Neural cell (in vitro differentiated cells): ENCODE measurements around the gene FCN1. TPM values are rescaled to one million over a fixed set of nuclear protein-coding genes. Genes with fewer than 3 reads are reported as not detected.

ENCODE experiments used
- H2AFZ ChIP-seq: fragments of 200-600, 300-800 bp; sonication (generic), shearing (Covaris generic); 2 replicates; pipeline ENCODE4 v1.6.0; 2014; ENCODE audit warnings: low read depth, mild to moderate bottlenecking, antibody characterized with exemption, low read length, moderate library complexity
- H3F3A ChIP-seq: fragments of 200-600 bp; shearing (Covaris generic); 2 replicates; pipeline ENCODE4 v1.6.1; 2016; ENCODE audit warnings: mild to moderate bottlenecking, moderate library complexity, mixed read lengths, antibody characterized with exemption, low read length; ENCODE audit not compliant: insufficient read depth, poor library complexity, severe bottlenecking
- H3K27ac ChIP-seq: fragments of 200-600, 300-800 bp; sonication (generic), shearing (Covaris generic); 2 replicates; pipeline ENCODE4 v1.5.1; 2014; ENCODE audit warnings: mild to moderate bottlenecking, low read length, moderate library complexity
- H3K27me3 ChIP-seq: fragments of 300-800, 200-600 bp; sonication (generic), shearing (Covaris generic); 2 replicates; pipeline ENCODE4 v1.6.0; 2014; ENCODE audit warnings: mild to moderate bottlenecking, low read depth, low read length, moderate library complexity; ENCODE audit not compliant: insufficient read depth
- H3K36me3 ChIP-seq: fragments of 300-800, 200-600 bp; sonication (generic), shearing (Covaris generic); 2 replicates; pipeline ENCODE4 v1.5.1; 2014; ENCODE audit warnings: mild to moderate bottlenecking, antibody characterized with exemption, low read length, moderate library complexity; ENCODE audit not compliant: insufficient read depth
- H3K4me2 ChIP-seq: fragments of 300-800, 200-600 bp; sonication (generic), shearing (Covaris generic); 2 replicates; pipeline ENCODE4 v1.6.0; 2014; ENCODE audit warnings: mild to moderate bottlenecking, low read length
- H3K4me3 ChIP-seq: fragments of 300-800, 200-600 bp; sonication (generic), shearing (Covaris generic); 2 replicates; pipeline ENCODE4 v1.5.1; 2014; ENCODE audit warnings: mild to moderate bottlenecking, low read length, moderate library complexity
- H3K79me2 ChIP-seq: fragments of 200-600 bp; shearing (Covaris generic); replicated peaks from 2 replicates; pipeline ENCODE4 v1.6.0; 2014; ENCODE audit warnings: mild to moderate bottlenecking, low read length, moderate library complexity; ENCODE audit not compliant: insufficient read depth
- H3K9ac ChIP-seq: fragments of 300-800, 200-600 bp; sonication (generic), shearing (Covaris generic); 2 replicates; pipeline ENCODE4 v1.6.1; 2016; ENCODE audit warnings: mild to moderate bottlenecking, low read length, mixed read lengths
- H3K9me2 ChIP-seq: fragments of 200-600 bp; shearing (Covaris generic); 2 replicates; pipeline ENCODE4 v1.6.1; 2016; ENCODE audit warnings: mild to moderate bottlenecking, low read length, mixed read lengths; ENCODE audit not compliant: insufficient read depth
- H3K9me3 ChIP-seq: fragments of 200-600, 300-800 bp; sonication (generic), shearing (Covaris generic); 2 replicates; pipeline ENCODE4 v1.6.1; 2016; ENCODE audit warnings: mild to moderate bottlenecking, mixed run types, low read length, moderate library complexity, mixed read lengths
- H4K20me1 ChIP-seq: fragments of 200-600 bp; shearing (Covaris generic); 2 replicates; pipeline ENCODE4 v1.6.1; 2016; ENCODE audit warnings: mild to moderate bottlenecking, mixed run types; ENCODE audit not compliant: insufficient read depth
- EP300 ChIP-seq: fragments of 450-650 bp; conservative IDR thresholded peaks from 2 replicates; pipeline ENCODE4 v1.6.1; 2014; ENCODE audit warnings: antibody characterized with exemption, mild to moderate bottlenecking, moderate library complexity; ENCODE audit not compliant: poor library complexity, severe bottlenecking
- EZH2 ChIP-seq: fragments of 200-600, 300-800 bp; shearing (Covaris generic), sonication (generic); IDR thresholded peaks from 2 replicates; pipeline ENCODE4 v1.6.1; 2014; ENCODE audit warnings: antibody characterized with exemption, low read length, borderline replicate concordance, mild to moderate bottlenecking; ENCODE audit not compliant: insufficient read depth, poor library complexity, severe bottlenecking
- MXI1 ChIP-seq: fragments of 450-650 bp; conservative IDR thresholded peaks from 2 replicates; pipeline ENCODE4 v1.6.1; 2014; ENCODE audit warnings: antibody characterized with exemption, mild to moderate bottlenecking; ENCODE audit not compliant: poor library complexity, severe bottlenecking
- POLR2AphosphoS5 ChIP-seq: IDR thresholded peaks from 2 replicates; pipeline ENCODE4 v1.6.1; 2012
- RAD21 ChIP-seq: fragments of 450-650 bp; conservative IDR thresholded peaks from 2 replicates; pipeline ENCODE4 v1.6.1; 2014; ENCODE audit warnings: antibody characterized with exemption, mild to moderate bottlenecking, moderate library complexity
- REST ChIP-seq: IDR thresholded peaks from 2 replicates; pipeline ENCODE4 v1.6.1; 2012; ENCODE audit warnings: borderline replicate concordance
- SMC3 ChIP-seq: fragments of 450-650 bp; conservative IDR thresholded peaks from 2 replicates; pipeline ENCODE4 v1.6.1; 2014; ENCODE audit warnings: antibody characterized with exemption, mild to moderate bottlenecking, moderate library complexity; ENCODE audit not compliant: poor library complexity
- TAF1 ChIP-seq: IDR thresholded peaks from 2 replicates; pipeline ENCODE4 v1.6.1; 2012; ENCODE audit warnings: low read depth
- polyA plus RNA-seq: library from polyadenylated mRNA; depleted of rRNA; stranded (reverse); fragments of >200 nt; gene quantifications from 2 replicates; pipeline ENCODE4 v1.2.3, GENCODE V29; 2014
- TF ChIP-seq, protein P1 (sequence below): fragments of 450-650 bp; IDR thresholded peaks from 2 replicates; pipeline ENCODE4 v1.5.1; 2014; ENCODE audit warnings: antibody characterized with exemption, mild to moderate bottlenecking, moderate library complexity; ENCODE audit not compliant: poor library complexity, severe bottlenecking

The FCN1 gene
- polyA plus RNA-seq, 1 donor from 2014 or later: not detected

GRCh38 chr9:134902936-134903335 is 14.8 kb downstream of the FCN1 start:
- no peaks in the 10 kb centered on the region for H4K20me1 ChIP-seq
- no peak overlapping the region for H3K4me3 ChIP-seq
- TF ChIP-seq RAD21 (no peak), SMC3 (no peak), REST (no peak), MXI1 (no peak), POLR2AphosphoS5 (no peak), EP300 (no peak), EZH2 (no peak), TAF1 (no peak)
- TF ChIP-seq, protein P1, sequence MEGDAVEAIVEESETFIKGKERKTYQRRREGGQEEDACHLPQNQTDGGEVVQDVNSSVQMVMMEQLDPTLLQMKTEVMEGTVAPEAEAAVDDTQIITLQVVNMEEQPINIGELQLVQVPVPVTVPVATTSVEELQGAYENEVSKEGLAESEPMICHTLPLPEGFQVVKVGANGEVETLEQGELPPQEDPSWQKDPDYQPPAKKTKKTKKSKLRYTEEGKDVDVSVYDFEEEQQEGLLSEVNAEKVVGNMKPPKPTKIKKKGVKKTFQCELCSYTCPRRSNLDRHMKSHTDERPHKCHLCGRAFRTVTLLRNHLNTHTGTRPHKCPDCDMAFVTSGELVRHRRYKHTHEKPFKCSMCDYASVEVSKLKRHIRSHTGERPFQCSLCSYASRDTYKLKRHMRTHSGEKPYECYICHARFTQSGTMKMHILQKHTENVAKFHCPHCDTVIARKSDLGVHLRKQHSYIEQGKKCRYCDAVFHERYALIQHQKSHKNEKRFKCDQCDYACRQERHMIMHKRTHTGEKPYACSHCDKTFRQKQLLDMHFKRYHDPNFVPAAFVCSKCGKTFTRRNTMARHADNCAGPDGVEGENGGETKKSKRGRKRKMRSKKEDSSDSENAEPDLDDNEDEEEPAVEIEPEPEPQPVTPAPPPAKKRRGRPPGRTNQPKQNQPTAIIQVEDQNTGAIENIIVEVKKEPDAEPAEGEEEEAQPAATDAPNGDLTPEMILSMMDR: no peak
- no peaks in the 10 kb centered on the region for H3K9me2 ChIP-seq
- H3K4me2 ChIP-seq: no peak overlapping the region
- no peaks in the 10 kb centered on the region for H3K27me3 ChIP-seq
- H3K9me3 ChIP-seq: no peaks in the 10 kb centered on the region
- H3K27ac ChIP-seq: no peak overlapping the region
- H3K79me2 ChIP-seq: no peaks in the 10 kb centered on the region
- no peak overlapping the region for H3K9ac ChIP-seq
- H2AFZ ChIP-seq: no peak overlapping the region
- H3K36me3 ChIP-seq: no peaks in the 10 kb centered on the region
- H3F3A ChIP-seq: no peaks in the 10 kb centered on the region

GRCh38 chr9:134899818-134900217 is 17.9 kb downstream of the FCN1 start:
- no peaks in the 10 kb centered on the region for H4K20me1 ChIP-seq
- H3K4me3 ChIP-seq: no peak overlapping the region

More at GRCh38 chr9:134899818-134900217, 17.9 kb downstream of the FCN1 start:
- Histone ChIP-seq H3K36me3 (no peaks in the 10 kb centered on the region), H3K79me2 (no peaks in the 10 kb centered on the region), H2AFZ (no peak overlapping the region), H3K9ac (no peak overlapping the region), H3K9me2 (no peaks in the 10 kb centered on the region), H3K27me3 (no peaks in the 10 kb centered on the region), H3K4me2 (no peak overlapping the region), H3F3A (no peaks in the 10 kb centered on the region), H3K27ac (no peak overlapping the region), H3K9me3 (no peaks in the 10 kb centered on the region)
- TF ChIP-seq EZH2 (no peak), EP300 (no peak), REST (no peak), MXI1 (no peak), TAF1 (no peak)
- TF ChIP-seq, protein P1: no peak
